GM20000 (cell line): ENCODE data around the gene PBRM1.
A peak's percentile ranks its signal among the peaks of the same experiment; 100 is the strongest.

Experiments used
- DNase-seq: peaks from one replicate; pipeline ENCODE4 v3.0.0; 2012; ENCODE audit warnings: low spot score
- TF ChIP-seq, protein P1 (sequence below): IDR thresholded peaks from 2 replicates; pipeline ENCODE4 v1.5.1; 2012; ENCODE audit warnings: mild to moderate bottlenecking, control low read depth; ENCODE audit errors: extremely low read depth, missing control alignments

PBRM1 gene

DNA sequence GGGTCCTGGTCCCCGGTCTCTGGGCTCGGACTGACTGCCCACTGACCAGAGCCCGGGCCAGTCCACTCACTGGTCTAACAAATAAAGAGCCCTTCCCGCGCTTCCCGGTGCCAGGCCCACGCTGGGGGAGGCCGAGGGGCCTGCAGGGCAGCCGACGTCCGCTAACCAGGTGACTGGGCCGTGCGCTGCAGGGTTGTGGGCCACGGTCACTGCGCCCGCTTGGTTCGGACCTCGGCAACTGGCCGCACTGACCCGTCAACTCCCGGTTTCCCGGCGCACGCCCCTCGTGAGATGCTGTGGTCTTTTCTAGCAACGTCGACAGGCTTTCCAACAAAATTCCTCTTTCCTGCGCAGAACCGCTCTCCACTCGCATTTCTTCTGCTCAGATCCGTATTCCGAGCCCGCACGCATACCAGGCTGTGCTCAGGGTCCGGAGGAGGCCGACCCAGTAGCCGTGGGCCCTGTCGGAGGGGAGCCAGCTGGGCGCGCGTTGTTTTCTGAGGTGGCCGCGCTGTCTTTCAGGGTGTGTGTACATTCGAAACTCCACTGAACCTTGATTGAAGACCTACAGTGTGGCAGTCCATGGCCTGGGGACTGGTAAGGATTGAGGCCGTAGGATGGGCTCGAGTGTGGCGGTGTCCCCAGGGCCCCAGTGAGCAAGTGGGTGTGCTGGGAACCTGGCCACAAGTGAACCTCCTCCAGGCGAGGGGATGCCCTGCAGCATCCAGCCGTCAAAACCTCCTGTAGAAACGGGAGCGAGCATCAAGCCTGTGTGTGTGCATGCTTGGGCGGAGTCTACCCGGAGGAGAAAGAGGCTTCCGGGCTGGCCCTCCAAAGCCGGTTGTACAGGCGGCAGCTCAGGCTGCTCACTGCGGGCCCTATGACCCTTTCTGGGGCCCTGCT lies 151.2 kb downstream of the PBRM1 start:
- DNase-seq, result peak; percentile 18
- TF ChIP-seq, protein P1, sequence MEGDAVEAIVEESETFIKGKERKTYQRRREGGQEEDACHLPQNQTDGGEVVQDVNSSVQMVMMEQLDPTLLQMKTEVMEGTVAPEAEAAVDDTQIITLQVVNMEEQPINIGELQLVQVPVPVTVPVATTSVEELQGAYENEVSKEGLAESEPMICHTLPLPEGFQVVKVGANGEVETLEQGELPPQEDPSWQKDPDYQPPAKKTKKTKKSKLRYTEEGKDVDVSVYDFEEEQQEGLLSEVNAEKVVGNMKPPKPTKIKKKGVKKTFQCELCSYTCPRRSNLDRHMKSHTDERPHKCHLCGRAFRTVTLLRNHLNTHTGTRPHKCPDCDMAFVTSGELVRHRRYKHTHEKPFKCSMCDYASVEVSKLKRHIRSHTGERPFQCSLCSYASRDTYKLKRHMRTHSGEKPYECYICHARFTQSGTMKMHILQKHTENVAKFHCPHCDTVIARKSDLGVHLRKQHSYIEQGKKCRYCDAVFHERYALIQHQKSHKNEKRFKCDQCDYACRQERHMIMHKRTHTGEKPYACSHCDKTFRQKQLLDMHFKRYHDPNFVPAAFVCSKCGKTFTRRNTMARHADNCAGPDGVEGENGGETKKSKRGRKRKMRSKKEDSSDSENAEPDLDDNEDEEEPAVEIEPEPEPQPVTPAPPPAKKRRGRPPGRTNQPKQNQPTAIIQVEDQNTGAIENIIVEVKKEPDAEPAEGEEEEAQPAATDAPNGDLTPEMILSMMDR, result no peak

DNA sequence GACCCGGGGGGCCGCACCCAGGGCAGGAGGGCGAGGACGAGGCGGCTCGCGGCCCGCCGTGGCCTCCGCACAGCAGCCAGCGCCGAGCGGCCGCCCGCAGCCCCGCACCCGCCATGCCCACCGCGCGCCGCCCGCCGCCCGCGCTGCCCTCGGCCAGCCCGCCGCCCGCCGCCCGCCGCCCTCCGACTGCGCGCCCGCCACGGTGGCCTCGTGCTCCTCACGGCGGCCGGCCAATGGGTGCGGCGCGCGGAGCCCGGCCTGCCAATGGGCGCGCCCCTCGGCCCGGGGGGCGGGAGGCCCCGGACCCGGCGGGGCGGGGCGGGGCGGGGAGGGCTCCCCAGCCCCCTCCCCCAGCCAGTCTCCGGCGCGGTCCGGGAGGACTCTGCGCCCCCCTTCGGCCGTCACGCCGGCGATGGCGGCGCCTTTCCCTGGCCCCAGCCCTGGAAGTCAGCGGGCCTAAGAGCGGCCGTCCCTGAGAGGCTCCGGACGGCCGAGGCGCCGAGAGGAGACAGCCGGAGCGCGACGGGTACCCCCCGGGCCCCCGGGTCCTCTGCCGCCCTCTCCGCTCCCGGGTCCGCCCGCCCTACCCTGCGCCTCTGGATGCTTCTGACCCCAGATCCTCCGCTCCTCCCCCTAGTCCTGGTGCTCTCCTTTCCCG lies 152.0 kb downstream of the PBRM1 start, which contains the start of gene NT5DC2:
NT5DC2 (minus strand) TSS at position 235 of the 658 bp plus-strand sequence; CDS start at position 115, 120 bp downstream.
- TF ChIP-seq, protein P1, result no peak
- peak; percentile 99 for DNase-seq

DNA sequence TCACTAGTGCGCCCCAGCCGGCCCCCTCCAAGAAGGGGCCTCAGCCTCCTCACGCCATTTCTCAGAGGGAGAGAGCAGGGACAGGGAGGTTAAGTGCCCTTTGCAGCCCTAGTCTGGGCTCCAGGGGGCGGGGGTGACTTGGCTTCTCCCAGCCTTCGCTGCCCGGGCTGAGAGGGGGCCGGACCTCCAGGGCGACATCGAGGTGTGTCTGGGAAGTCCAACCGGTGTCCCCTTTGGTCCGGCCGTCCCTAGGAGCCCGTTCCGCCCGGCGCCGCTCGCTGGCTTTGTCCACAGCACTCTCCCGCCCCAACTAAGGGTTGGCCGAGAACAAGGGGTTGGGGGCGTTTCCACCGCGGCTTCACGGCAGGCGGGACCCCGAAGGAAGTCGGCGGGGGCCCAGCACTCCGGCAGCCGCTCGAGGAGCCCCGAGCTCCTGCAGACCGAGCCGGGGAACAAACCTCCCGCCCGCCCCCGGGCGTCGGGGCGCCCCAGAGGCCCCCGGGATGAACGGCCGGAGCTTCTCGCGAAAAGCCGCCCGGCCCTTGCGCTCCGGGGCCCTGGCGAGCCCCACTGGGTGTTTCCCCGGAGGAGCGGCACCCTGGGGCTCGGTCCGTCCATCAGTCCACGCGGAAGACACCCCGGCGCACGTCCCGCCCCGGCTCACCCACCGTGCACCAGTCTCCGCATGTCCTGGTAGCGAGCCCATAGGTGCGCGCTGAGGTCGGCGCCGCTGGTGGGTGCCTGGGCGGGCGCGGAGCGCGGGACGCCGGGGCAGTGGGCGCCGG lies 152.7 kb downstream of the PBRM1 start:
- TF ChIP-seq, protein P1, result no peak
- peak; percentile 72 for DNase-seq

DNA sequence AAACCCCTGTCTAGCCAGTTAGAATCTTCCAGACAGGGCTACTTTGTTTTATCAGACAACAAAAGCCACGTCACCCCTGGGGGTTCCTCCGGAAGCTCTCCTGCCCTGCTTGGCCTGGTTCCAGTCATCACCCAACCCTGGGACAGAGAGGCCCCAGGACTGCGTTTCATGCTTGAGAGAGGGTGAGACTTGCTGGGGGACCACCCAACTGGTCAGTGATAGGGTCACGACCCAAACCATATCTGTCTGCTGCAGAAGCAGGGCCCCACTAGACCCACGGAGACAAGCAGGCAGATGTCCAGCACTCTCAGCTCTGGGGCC lies 153.2 kb downstream of the PBRM1 start:
- DNase-seq, result peak; percentile 63

DNA sequence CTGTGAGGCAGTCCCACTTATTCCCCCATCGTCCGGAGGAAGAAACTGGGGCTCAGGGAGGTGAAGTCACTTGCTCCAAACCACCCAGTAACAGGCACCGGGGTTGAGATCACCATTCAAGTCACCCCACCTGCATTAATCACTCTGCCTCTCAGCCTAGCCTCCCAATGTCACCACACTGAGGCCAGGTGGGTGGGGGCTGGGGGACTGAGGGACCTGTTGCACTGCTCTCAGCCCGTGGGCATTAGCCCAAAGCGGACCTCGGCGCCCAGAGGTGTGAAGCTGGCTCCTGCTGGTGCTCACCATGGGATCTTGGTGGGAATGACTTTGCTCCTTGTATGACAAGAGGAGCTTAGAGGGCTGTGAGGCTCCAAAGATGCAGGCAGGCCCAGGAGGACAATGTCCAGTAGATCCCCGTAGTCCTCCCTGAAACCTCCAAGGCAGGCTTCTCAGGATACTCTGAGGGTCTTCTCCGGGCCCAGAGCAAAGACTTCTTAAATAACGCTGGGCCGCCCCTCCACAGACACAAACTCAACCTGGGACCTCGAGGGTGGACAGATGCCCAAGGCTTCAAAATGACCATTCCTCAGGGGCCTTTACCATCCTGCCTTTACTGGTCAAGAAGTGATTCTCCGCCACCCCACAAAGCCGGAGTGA lies 153.7 kb downstream of the PBRM1 start:
- peak; percentile 19 for DNase-seq
- TF ChIP-seq, protein P1, result no peak

More for the DNA sequence above, 153.2 kb downstream of the PBRM1 start:
- TF ChIP-seq, protein P1, result no peak

DNA sequence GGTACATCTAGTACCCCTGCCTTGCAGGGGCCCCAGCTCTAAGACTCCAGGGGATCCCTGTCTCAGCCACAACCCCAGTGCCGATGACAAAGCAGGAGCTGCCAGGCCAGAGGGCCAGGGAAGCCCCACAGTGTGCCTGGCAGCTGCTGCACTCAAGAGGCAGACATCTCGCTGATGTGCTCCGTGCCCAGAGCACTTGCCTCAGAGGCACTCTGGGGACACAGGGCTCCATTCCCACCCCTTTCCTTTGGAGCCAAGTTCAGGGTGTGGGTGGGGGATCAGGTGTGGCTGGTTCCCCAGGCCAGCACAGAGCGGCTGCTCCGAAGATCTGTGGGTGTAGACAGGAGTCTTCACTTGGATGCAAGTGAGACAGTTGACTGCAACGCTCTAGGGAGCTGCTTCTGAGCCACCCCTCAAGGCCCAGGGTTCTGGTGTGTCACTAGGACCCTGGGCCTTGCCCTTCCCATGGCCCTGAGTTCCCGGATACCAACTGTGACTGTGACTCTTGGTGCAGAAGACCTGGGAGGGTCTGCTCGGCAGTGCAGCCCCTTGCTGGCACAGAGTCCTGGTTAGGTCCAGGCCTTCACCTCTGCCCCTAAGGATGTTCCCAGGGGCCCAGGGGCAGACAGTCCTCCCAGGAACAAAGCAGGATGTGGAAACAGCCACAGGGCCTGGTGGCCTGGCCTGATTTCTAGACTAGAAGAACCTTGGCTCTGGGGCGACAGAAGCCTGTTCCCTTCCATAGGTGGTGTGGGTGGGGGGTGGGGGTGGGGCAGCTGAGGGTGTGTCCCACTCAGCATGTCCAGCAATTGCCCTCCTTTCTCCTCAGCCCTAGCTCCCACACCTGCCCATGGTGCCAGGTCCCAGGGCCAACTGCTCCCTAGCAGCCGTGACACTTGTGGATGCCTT lies 154.5 kb downstream of the PBRM1 start:
- peak; percentile 17 for DNase-seq
- TF ChIP-seq, protein P1, result no peak
